Endodermal cell (in vitro differentiated cells): Measurements from ENCODE around the gene IL19. TPM values are rescaled to one million over a fixed set of nuclear protein-coding genes. Genes with fewer than 3 reads are reported as not detected.

Experiments
- DNase-seq: peaks from one replicate; pipeline ENCODE4 v3.0.0-alpha.2; 2017
- H3K27ac ChIP-seq: 2 replicates; pipeline ENCODE4 v1.5.1; 2013; ENCODE audit warnings: mild to moderate bottlenecking, low read depth, low read length, moderate library complexity
- H3K27me3 ChIP-seq: 2 replicates; pipeline ENCODE4 v1.6.1; 2013; ENCODE audit warnings: mild to moderate bottlenecking, low read length, moderate library complexity; ENCODE audit not compliant: insufficient read depth, control insufficient read depth, poor library complexity, severe bottlenecking
- H3K36me3 ChIP-seq: 2 replicates; pipeline ENCODE4 v1.7.0; 2013; ENCODE audit warnings: mild to moderate bottlenecking, low read length, moderate library complexity; ENCODE audit not compliant: control insufficient read depth, insufficient read depth
- H3K4me1 ChIP-seq: one replicate; pipeline ENCODE4 v1.7.0; 2013; ENCODE audit warnings: low read length; ENCODE audit not compliant: control insufficient read depth, insufficient read depth
- H3K4me3 ChIP-seq: 2 replicates; pipeline ENCODE4 v1.5.1; 2013; ENCODE audit warnings: mild to moderate bottlenecking, low read length, moderate library complexity
- H3K9ac ChIP-seq: 2 replicates; pipeline ENCODE4 v1.6.1; 2013; ENCODE audit warnings: mild to moderate bottlenecking, low read length, moderate library complexity; ENCODE audit not compliant: poor library complexity, severe bottlenecking; ENCODE audit errors: extremely low read depth
- H3K9me3 ChIP-seq: 2 replicates; pipeline ENCODE4 v1.6.1; 2013; ENCODE audit warnings: mild to moderate bottlenecking, low read length, moderate library complexity; ENCODE audit not compliant: control insufficient read depth
- H3K27ac Mint-ChIP-seq: 2 replicates; pipeline ENCODE4 v1.8.0; 2020; ENCODE audit warnings: mixed read lengths
- H3K27me3 Mint-ChIP-seq: 2 replicates; pipeline ENCODE4 v1.8.0; 2021; ENCODE audit warnings: mild to moderate bottlenecking, mixed read lengths; ENCODE audit not compliant: insufficient read depth
- H3K36me3 Mint-ChIP-seq: 2 replicates; pipeline ENCODE4 v1.8.0; 2020; ENCODE audit warnings: low read depth, mixed read lengths
- H3K4me1 Mint-ChIP-seq: 2 replicates; pipeline ENCODE4 v1.8.0; 2020; ENCODE audit warnings: mixed read lengths
- H3K4me3 Mint-ChIP-seq: 2 replicates; pipeline ENCODE4 v1.8.0; 2020; ENCODE audit warnings: mild to moderate bottlenecking, moderate library complexity, mixed read lengths
- H3K9me3 Mint-ChIP-seq: 2 replicates; pipeline ENCODE4 v1.8.0; 2020; ENCODE audit warnings: mild to moderate bottlenecking, mixed read lengths
- WGBS, 2 experiments: methylation state at CpG; one replicate each; pipeline versions ENCODE4 v1.1.5 to v1.1.7; 2013; ENCODE audit warnings: missing lambda C conversion rate in 2 of 2, mixed read lengths in 1 of 2; ENCODE audit not compliant: insufficient coverage in 1 of 2, insufficient read length in 1 of 2; 5-methylcytosine and 5-hydroxymethylcytosine counted together
- total RNA-seq, 2 donors: library from RNA; stranded (reverse); fragmentation: NEBNext Ultra II Directional in 1 of 2; extraction: Animal tissue kit (Norgen Biotek cat#: 25700) in 1 of 2; gene quantifications; 2 replicates in 1 of 2; 3 replicates in 1 of 2; pipeline ENCODE4 v1.2.1, GENCODE V29; 2021
- TF ChIP-seq, protein P1 (sequence below): fragments of 200-600 bp; sonication (generic); conservative IDR thresholded peaks from 2 replicates; pipeline ENCODE4 v1.5.0; 2021; ENCODE audit warnings: antibody characterized with exemption, mild to moderate bottlenecking

The IL19 gene
- total RNA-seq, 2 donors from 2014 or later: not detected

DNA sequence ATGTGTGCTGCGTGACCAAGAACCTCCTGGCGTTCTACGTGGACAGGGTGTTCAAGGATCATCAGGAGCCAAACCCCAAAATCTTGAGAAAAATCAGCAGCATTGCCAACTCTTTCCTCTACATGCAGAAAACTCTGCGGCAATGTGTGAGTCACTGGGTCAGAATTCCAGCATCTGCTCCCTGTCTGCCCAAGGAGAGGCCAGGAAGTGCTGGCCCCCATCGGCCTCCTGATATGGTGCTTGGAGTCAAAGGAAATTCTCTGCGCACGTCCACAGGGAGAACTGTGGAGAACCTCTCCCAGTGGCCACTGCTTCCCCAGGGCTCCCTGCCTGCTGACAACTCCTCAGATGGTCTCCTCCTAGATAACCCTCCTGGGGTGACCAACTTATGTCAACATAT is 69.3 kb downstream of the IL19 start:
- Histone ChIP-seq H3K9me3 (no peaks in the 10 kb centered on the region), H3K4me1 (peaks cover 5% of the 10 kb centered on the region), H3K27me3 (peaks cover 31% of the 10 kb centered on the region), H3K4me3 (no peak overlapping the region), H3K9ac (no peak overlapping the region), H3K27ac (no peak overlapping the region), H3K36me3 (no peaks in the 10 kb centered on the region)
- TF ChIP-seq, protein P1, sequence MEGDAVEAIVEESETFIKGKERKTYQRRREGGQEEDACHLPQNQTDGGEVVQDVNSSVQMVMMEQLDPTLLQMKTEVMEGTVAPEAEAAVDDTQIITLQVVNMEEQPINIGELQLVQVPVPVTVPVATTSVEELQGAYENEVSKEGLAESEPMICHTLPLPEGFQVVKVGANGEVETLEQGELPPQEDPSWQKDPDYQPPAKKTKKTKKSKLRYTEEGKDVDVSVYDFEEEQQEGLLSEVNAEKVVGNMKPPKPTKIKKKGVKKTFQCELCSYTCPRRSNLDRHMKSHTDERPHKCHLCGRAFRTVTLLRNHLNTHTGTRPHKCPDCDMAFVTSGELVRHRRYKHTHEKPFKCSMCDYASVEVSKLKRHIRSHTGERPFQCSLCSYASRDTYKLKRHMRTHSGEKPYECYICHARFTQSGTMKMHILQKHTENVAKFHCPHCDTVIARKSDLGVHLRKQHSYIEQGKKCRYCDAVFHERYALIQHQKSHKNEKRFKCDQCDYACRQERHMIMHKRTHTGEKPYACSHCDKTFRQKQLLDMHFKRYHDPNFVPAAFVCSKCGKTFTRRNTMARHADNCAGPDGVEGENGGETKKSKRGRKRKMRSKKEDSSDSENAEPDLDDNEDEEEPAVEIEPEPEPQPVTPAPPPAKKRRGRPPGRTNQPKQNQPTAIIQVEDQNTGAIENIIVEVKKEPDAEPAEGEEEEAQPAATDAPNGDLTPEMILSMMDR: no peak
- Mint-ChIP-seq H3K27me3 (peaks cover 3% of the 10 kb centered on the region), H3K4me3 (no peak overlapping the region), H3K27ac (no peak overlapping the region), H3K36me3 (no peaks in the 10 kb centered on the region), H3K9me3 (no peaks in the 10 kb centered on the region), H3K4me1 (peaks cover 20% of the 10 kb centered on the region)
- no peak for DNase-seq
- 94 to 96% methylated on average over 7 of the region's 7 CpGs for WGBS, 2 experiments

DNA sequence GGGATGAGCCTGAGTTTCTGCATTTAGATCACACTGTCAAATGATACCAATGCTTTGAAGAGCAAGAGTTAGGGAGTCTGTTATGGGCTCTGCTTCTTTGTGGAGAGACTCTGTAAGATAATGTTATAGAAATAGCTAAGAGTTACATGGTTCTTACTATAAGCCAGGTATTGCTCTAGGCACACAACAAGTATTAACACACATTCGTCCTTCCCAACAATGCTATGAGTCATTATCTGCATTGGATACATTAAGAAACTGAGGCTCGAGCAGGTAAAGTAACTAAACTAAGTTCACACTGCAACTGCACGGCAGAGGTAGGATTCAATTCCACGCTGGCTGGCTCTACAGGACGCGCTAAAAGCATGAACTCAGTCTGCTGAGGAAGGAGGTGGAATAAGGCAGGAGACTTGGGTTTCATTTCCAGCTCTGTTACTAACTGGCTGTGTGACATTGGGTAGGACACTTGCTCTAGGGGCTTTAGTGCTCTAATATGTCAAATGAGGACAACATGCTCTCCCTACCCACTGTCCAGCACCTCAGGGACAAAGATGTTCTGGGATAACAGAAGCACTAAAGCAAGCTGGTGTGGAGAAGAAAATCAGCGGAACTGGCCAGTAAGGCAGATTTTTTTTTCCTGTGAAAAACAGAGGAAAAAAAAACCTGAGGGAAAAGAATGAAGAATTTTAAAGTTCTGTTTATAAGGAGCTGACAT is 71.2 kb downstream of the IL19 start:
- H3K9ac ChIP-seq: no peak overlapping the region
- H3K4me1 ChIP-seq: peaks cover 5% of the 10 kb centered on the region
- DNase-seq: no peak
- WGBS, 2 experiments: 90 to 92% methylated on average over 7 of the region's 7 CpGs
- no peak overlapping the region for H3K4me3 ChIP-seq
- H3K27ac ChIP-seq: no peak overlapping the region
- H3K36me3 Mint-ChIP-seq: no peaks in the 10 kb centered on the region
- H3K36me3 ChIP-seq: no peaks in the 10 kb centered on the region
- no peaks in the 10 kb centered on the region for H3K9me3 ChIP-seq
- H3K27me3 Mint-ChIP-seq: peaks cover 3% of the 10 kb centered on the region
- peaks cover 20% of the 10 kb centered on the region for H3K4me1 Mint-ChIP-seq
- H3K9me3 Mint-ChIP-seq: no peaks in the 10 kb centered on the region
- peaks cover 19% of the 10 kb centered on the region for H3K27me3 ChIP-seq
- TF ChIP-seq, protein P1: no peak
- no peak overlapping the region for H3K4me3 Mint-ChIP-seq
- H3K27ac Mint-ChIP-seq: no peak overlapping the region

DNA sequence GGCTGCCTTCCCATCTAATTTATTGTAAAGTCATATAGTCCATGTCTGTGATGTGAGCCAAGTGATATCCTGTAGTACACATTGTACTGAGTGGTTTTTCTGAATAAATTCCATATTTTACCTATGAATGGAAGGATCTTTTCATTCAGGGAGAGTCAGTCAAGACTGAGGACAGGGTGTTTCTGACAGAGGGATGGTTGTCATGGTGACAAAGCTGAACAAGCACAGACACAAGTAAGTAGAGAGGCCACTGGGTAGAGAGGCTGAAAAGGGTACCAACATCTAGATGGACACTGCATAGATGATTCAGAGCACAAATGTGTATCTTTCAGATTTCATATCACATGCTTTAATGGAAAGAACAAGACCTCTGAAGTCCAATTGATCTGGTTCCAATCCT is 72.3 kb downstream of the IL19 start:
- Mint-ChIP-seq H3K4me3 (no peak overlapping the region), H3K27me3 (peaks cover 3% of the 10 kb centered on the region), H3K36me3 (no peaks in the 10 kb centered on the region), H3K27ac (no peak overlapping the region), H3K4me1 (peaks cover 19% of the 10 kb centered on the region), H3K9me3 (no peaks in the 10 kb centered on the region)
- peaks cover 5% of the 10 kb centered on the region for H3K4me1 ChIP-seq
- H3K36me3 ChIP-seq: no peaks in the 10 kb centered on the region
- no peaks in the 10 kb centered on the region for H3K9me3 ChIP-seq
- TF ChIP-seq, protein P1: no peak
- DNase-seq: no peak
- no peak overlapping the region for H3K27ac ChIP-seq
- no peak overlapping the region for H3K4me3 ChIP-seq
- H3K27me3 ChIP-seq: peaks cover 19% of the 10 kb centered on the region
- H3K9ac ChIP-seq: no peak overlapping the region
